ENCODE results near the gene XPNPEP1. TPM values are rescaled to one million over a fixed set of nuclear protein-coding genes. Genes with fewer than 3 reads are reported as not detected.
A peak's percentile ranks its signal among the peaks of the same experiment; 100 is the strongest.

The XPNPEP1 gene
- total RNA-seq, 2 donors from 2014 or later = 77.6 to 104 TPM

DNA sequence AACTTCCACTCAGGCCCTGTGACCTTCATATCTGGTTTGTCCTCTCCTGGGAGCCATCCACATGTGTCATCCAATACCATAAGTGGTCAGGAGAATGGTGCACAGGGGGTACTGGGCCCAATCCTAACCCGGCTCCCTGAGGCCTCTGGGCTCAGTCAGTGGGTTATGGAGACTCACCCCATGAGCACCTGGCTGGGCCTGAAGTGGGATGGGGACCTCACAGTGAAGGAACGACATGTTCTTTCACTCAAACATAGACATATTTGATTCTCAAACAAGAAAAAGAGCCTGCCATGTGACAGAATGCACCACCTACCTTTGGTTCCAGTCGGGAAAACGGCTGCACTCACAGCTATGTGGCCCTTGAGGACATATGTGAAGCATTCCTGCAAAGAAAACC is 51.8 kb downstream of the XPNPEP1 start:
- TF ChIP-seq POLR2A (IDR thresholded peaks at IDR 0.05) = no peak
- TF ChIP-seq, protein P1, sequence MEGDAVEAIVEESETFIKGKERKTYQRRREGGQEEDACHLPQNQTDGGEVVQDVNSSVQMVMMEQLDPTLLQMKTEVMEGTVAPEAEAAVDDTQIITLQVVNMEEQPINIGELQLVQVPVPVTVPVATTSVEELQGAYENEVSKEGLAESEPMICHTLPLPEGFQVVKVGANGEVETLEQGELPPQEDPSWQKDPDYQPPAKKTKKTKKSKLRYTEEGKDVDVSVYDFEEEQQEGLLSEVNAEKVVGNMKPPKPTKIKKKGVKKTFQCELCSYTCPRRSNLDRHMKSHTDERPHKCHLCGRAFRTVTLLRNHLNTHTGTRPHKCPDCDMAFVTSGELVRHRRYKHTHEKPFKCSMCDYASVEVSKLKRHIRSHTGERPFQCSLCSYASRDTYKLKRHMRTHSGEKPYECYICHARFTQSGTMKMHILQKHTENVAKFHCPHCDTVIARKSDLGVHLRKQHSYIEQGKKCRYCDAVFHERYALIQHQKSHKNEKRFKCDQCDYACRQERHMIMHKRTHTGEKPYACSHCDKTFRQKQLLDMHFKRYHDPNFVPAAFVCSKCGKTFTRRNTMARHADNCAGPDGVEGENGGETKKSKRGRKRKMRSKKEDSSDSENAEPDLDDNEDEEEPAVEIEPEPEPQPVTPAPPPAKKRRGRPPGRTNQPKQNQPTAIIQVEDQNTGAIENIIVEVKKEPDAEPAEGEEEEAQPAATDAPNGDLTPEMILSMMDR (IDR thresholded peaks at IDR 0.05) = no peak
- DNase-seq = no peak
- Histone ChIP-seq H3K27ac (no peak overlapping the region), H3K36me3 (replicated peaks in 1 of 2; ENCODE audit: insufficient read depth in 1 of 2, low read depth in 2 of 2) (peaks cover 0 to 25% of the 10 kb centered on the region in 2 donors), H3K4me1 (peaks cover 26% of the 10 kb centered on the region), H3K27me3 (no peaks in the 10 kb centered on the region), H3K9me3 (no peaks in the 10 kb centered on the region), H3K4me3 (no peak overlapping the region)
- intact Hi-C loops (cut with DNase I) = no loop called here
- no peak for ATAC-seq
- WGBS, 2 donors = 85 to 87% methylated on average over 3 to 4 of the region's 4 CpGs

DNA sequence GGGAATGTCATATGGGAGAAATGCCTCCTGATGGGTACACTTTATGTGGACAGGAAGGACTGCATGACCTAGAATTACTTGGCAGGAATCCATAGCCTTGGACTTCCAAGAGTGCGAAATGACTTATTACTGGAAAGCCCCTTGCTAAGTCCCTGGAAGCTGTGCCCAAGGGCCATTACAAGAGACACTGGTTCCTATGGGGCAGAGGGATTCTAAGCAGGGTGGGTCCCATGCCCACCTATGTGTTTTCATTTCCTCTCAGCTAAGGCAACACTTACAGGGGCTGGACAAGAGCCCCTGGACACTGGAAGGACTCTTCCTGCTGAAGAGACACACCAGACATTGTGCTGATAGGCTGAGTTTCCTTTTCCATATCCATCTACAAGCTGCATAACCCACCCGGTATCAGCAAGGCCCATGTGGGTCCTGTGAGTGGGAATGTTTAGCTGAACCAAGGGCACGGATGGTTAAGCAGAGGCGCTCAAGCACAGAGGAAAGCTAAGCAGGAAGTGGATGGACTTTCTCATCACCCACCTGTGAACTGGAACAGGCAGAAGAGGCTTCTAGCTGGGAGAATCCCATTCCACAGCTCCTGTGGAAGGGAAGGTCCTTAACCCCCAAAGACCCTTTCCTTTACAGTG is 56.2 kb downstream of the XPNPEP1 start:
- intact Hi-C loops (cut with DNase I) = no loop called here
- 72 to 82% methylated on average over 4 of the region's 4 CpGs for WGBS, 2 donors
- H3K27me3 ChIP-seq = no peaks in the 10 kb centered on the region
- peak overlapping the region in 1 of 4 donors; percentile 20 for H3K27ac ChIP-seq
- ATAC-seq = peak; percentile 35
- H3K9me3 ChIP-seq = no peaks in the 10 kb centered on the region
- H3K4me3 ChIP-seq = no peak overlapping the region
- TF ChIP-seq, protein P1 (IDR thresholded peaks at IDR 0.05) = no peak
- no peak for TF ChIP-seq POLR2A (IDR thresholded peaks at IDR 0.05)
- DNase-seq = peak in 2 of 4 donors; percentile 23 to 28
- H3K4me1 ChIP-seq = peaks cover 12% of the 10 kb centered on the region
- peaks cover 0 to 30% of the 10 kb centered on the region in 2 donors for H3K36me3 ChIP-seq (replicated peaks in 1 of 2; ENCODE audit: insufficient read depth in 1 of 2, low read depth in 2 of 2)

DNA sequence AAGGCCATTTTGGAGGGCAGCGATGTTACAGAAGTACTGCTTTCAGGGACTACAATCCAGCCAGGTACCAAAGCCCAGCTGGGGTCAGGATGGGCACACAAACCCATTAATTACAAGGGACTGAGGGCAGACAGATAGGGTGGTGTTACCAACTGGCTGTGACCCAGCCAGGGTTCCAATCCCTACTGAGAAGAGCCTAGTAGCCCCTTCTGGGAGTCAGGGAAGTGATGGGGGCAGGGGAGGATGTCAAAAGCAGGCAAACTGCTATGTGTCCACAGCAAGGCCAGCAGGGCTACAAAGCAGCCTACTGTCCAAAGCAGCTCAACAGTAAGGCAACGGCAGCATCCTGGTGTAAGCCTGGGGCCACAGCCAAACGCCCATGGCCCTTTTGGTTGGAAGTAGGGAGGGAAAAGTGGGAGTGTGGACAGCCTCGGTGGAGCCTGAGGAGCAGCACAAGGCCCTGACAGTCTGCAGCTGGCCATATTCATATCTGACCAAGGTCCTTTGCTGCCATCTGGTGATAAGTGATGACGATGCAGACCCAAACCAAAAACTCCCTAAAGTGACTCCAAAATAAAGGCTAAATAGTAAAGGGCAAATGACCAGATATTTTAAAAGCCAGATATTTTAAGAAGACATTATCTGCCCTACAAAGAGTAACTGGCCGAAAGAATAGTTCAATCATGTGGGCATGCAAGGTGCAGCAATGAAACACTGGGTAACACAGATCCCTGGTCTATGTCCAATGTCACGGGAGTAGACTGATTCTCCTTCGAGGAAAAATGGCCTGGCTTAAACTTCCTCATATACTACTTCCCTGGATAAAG is 56.9 kb downstream of the XPNPEP1 start:
- H3K4me3 ChIP-seq = no peak overlapping the region
- no peak overlapping the region for H3K27ac ChIP-seq
- no peaks in the 10 kb centered on the region for H3K27me3 ChIP-seq
- ATAC-seq (peak; percentile 53), DNase-seq (peak in 3 of 4 donors; percentile 20 to 23 (median 20))
- H3K9me3 ChIP-seq = no peaks in the 10 kb centered on the region
- peaks cover 12% of the 10 kb centered on the region for H3K4me1 ChIP-seq
- intact Hi-C loops (cut with DNase I) = no loop called here
- TF ChIP-seq POLR2A (IDR thresholded peaks at IDR 0.05) = no peak
- TF ChIP-seq, protein P1 (IDR thresholded peaks at IDR 0.05) = peak in 4 of 7 experiments; percentile 8 to 22 (median 20)
- peaks cover 0 to 28% of the 10 kb centered on the region in 2 donors for H3K36me3 ChIP-seq (replicated peaks in 1 of 2; ENCODE audit: insufficient read depth in 1 of 2, low read depth in 2 of 2)
- 65 to 66% methylated on average over 8 of the region's 8 CpGs for WGBS, 2 donors

DNA sequence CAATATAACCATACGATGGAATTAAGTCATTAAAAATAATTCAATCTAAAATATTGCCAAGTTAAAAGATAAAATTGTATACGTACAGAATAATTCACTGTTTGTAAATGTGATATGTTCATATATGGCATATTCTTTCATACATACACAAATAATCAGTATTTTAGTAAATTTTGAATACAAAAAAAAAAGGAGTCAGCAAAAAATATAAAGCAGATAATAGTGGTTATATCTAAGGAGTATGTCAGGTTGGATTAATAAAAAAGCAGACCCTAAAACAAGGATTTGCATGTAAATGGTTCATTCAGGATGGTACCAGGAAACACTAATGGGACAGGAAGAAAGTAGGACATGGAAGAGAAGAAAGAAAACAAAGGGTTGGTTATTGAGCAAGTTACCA is 59.5 kb downstream of the XPNPEP1 start:
- intact Hi-C loops (cut with DNase I) = no loop called here
- TF ChIP-seq, protein P1 (IDR thresholded peaks at IDR 0.05) = no peak
- no peak for TF ChIP-seq POLR2A (IDR thresholded peaks at IDR 0.05)
- WGBS, 2 donors = 93% methylated on average over 2 of the region's 2 CpGs

More for the DNA sequence above, 59.5 kb downstream of the XPNPEP1 start:
- Histone ChIP-seq H3K27ac (no peak overlapping the region), H3K4me1 (peaks cover 12% of the 10 kb centered on the region), H3K4me3 (no peak overlapping the region), H3K36me3 (replicated peaks in 1 of 2; ENCODE audit: insufficient read depth in 1 of 2, low read depth in 2 of 2) (peaks cover 0 to 19% of the 10 kb centered on the region in 2 donors), H3K27me3 (no peaks in the 10 kb centered on the region), H3K9me3 (no peaks in the 10 kb centered on the region)
- DNase-seq (no peak), ATAC-seq (no peak)
